GM18505 (cell line): ENCODE data around the gene SPRTN.
A peak's percentile ranks its signal among the peaks of the same experiment; 100 is the strongest.
"Not testable (repeated sequence)": the region's sequence is repeated elsewhere in the genome, so short reads cannot be mapped to it uniquely, and the experiment has no call there.

ENCODE experiments used
- ATAC-seq: cut with Tn5 transposase; IDR thresholded peaks from one replicate; pipeline ENCODE4 v1.9.1; 2021; ENCODE audit not compliant: unreplicated experiment
- POLR2A ChIP-seq: IDR thresholded peaks from 4 replicates; pipeline ENCODE4 v1.6.1; 2011; ENCODE audit warnings: borderline replicate concordance; ENCODE audit not compliant: insufficient read depth, insufficient read length; ENCODE audit errors: extremely low read depth

SPRTN gene

GRCh38 chr1:231324660-231325059 lies 13.4 kb upstream of the SPRTN start:
- no peak for ATAC-seq
- no peak for TF ChIP-seq POLR2A

- ATAC-seq, result no peak
- TF ChIP-seq POLR2A, result no peak
These were observed 11.8 kb upstream of the SPRTN start for GRCh38 chr1:231326248-231326647.

GRCh38 chr1:231327617-231328016 lies 10.5 kb upstream of the SPRTN start:
- TF ChIP-seq POLR2A, result no peak
- ATAC-seq, result no peak

- ATAC-seq, result no peak
- no peak for TF ChIP-seq POLR2A
These were observed 8.6 kb upstream of the SPRTN start for GRCh38 chr1:231329483-231329882.

GRCh38 chr1:231332761-231333160 lies 5.3 kb upstream of the SPRTN start:
- ATAC-seq, result no peak
- TF ChIP-seq POLR2A, result no peak

GRCh38 chr1:231334079-231334666 lies 3.9 kb upstream of the SPRTN start:
- no peak for ATAC-seq
- no peak for TF ChIP-seq POLR2A

- ATAC-seq, result no peak
- TF ChIP-seq POLR2A, result no peak
These were observed 3.1 kb upstream of the SPRTN start for GRCh38 chr1:231334952-231335351.

GRCh38 chr1:231335663-231336602 lies 2.2 kb upstream of the SPRTN start:
- ATAC-seq, result no peak
- no peak for TF ChIP-seq POLR2A

GRCh38 chr1:231337043-231337471 lies 1.0 kb upstream of the SPRTN start:
- no peak for TF ChIP-seq POLR2A
- peak; percentile 6 for ATAC-seq

- ATAC-seq, result peak; percentile 67
- TF ChIP-seq POLR2A, result peak; percentile 88
These were observed 422 bp upstream of the SPRTN start, which contains the start of gene EXOC8 for GRCh38 chr1:231337472-231338269. Gene EXOC8 (minus strand): TSS chr1:231337852. CDS start chr1:231337745, 107 bp downstream.

GRCh38 chr1:231340328-231341013 lies 2.4 kb downstream of the SPRTN start:
- no peak for TF ChIP-seq POLR2A
- ATAC-seq, result no peak

- TF ChIP-seq POLR2A, result no peak
- ATAC-seq, result no peak
These were observed 9.9 kb downstream of the SPRTN start for GRCh38 chr1:231347961-231348360.

GRCh38 chr1:231348442-231348841 lies 10.3 kb downstream of the SPRTN start:
- no peak for TF ChIP-seq POLR2A

GRCh38 chr1:231348856-231349255 lies 10.8 kb downstream of the SPRTN start:
- not testable (repeated sequence) for ATAC-seq

More at GRCh38 chr1:231348442-231348841, 10.3 kb downstream of the SPRTN start:
- no peak for ATAC-seq
